ENCODE measurements around the gene GAD2. TPM values are rescaled to one million over a fixed set of nuclear protein-coding genes. Genes with fewer than 3 reads are reported as not detected.

GAD2 gene
- total RNA-seq, 2 experiments from 2014 or later, result not detected

DNA sequence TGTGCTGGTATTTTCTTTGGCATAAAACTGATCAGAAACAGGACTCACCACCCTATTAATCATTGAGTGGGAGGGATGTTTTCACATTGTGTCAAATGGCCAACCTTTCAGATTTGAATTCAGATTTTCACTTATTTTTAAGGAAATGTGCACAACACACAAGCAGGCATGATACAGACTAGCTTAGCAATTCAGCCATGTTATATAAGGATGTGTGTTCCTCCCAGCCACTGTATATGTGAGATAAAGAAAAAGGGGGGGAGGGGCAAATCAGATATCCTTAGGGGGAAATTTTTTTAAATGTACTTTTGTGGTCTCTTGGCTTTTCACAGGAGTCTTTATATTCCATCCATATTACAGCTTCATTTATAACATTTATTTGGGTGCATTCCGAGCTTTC lies 3.1 kb downstream of the GAD2 start:
- BruUV-seq (replicated peaks), result no TSS peak
- no peak for DNase-seq (ENCODE audit: low spot score)
- no peaks in the 10 kb centered on the region for H3K9me3 ChIP-seq (ENCODE audit: low read length)
- no peak overlapping the region for H2AFZ ChIP-seq (ENCODE audit: low read length)
- ChIA-PET POLR2A (interaction anchor here (0.5 to 1.1 kb wide), 3 partner anchors 45 to 785 kb away, joined by 3 read pairs; no protein-coding TSS in a partner anchor), CTCF (ENCODE audit: unreplicated experiment) (no interaction called here)
- no peaks in the 10 kb centered on the region for H3K79me2 ChIP-seq (ENCODE audit: insufficient read depth, low read depth, low read length)
- H3K9me2 ChIP-seq (ENCODE audit: insufficient read depth, low read length), result no peaks in the 10 kb centered on the region
- H3K4me2 ChIP-seq (ENCODE audit: low read length), result no peak overlapping the region
- H4K20me1 ChIP-seq (ENCODE audit: insufficient read depth, low read length), result no peaks in the 10 kb centered on the region
- H3K4me3 ChIP-seq (ENCODE audit: low read depth, low read length, poor library complexity, severe bottlenecking), result no peak overlapping the region
- H3K36me3 ChIP-seq (ENCODE audit: insufficient read depth, low read length), result no peaks in the 10 kb centered on the region
- peaks cover under 1% of the 10 kb centered on the region for H3K4me1 ChIP-seq (ENCODE audit: insufficient read depth, low read length, poor library complexity, severe bottlenecking)
- no peak overlapping the region for H3K27ac ChIP-seq (ENCODE audit: low read depth, low read length, poor library complexity, severe bottlenecking)
- TF ChIP-seq, protein P1, sequence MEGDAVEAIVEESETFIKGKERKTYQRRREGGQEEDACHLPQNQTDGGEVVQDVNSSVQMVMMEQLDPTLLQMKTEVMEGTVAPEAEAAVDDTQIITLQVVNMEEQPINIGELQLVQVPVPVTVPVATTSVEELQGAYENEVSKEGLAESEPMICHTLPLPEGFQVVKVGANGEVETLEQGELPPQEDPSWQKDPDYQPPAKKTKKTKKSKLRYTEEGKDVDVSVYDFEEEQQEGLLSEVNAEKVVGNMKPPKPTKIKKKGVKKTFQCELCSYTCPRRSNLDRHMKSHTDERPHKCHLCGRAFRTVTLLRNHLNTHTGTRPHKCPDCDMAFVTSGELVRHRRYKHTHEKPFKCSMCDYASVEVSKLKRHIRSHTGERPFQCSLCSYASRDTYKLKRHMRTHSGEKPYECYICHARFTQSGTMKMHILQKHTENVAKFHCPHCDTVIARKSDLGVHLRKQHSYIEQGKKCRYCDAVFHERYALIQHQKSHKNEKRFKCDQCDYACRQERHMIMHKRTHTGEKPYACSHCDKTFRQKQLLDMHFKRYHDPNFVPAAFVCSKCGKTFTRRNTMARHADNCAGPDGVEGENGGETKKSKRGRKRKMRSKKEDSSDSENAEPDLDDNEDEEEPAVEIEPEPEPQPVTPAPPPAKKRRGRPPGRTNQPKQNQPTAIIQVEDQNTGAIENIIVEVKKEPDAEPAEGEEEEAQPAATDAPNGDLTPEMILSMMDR (conservative IDR thresholded peaks at IDR 0.05; ENCODE audit: low read length), result no peak
- no peak for TF ChIP-seq EZH2phosphoT487 (IDR thresholded peaks at IDR 0.05; ENCODE audit: borderline replicate concordance, low read depth, low read length)
- intact Hi-C loops (cut with micrococcal nuclease; ENCODE audit: unreplicated experiment), result no loop called here

DNA sequence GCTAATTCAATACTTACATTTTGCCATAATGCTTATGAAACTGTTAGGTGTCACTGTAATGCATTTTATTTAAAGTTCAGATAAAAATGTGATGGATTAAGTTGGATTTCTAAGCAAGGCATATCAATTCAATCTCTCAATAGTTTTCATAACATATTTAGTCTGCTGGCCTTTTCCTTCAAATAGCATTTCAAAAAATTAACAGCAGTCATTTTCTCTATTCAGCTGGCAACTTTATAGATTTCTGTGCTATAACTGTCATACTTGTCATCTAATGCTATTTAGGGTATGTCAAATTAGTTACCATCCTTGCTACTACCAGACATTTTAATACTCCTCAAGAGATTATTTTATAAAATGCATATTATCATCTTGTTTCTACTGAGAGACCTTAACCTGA lies 4.3 kb downstream of the GAD2 start:
- no peaks in the 10 kb centered on the region for H4K20me1 ChIP-seq (ENCODE audit: insufficient read depth, low read length)
- BruUV-seq (replicated peaks), result no TSS peak
- POLR2A ChIA-PET, result no interaction called here

DNA sequence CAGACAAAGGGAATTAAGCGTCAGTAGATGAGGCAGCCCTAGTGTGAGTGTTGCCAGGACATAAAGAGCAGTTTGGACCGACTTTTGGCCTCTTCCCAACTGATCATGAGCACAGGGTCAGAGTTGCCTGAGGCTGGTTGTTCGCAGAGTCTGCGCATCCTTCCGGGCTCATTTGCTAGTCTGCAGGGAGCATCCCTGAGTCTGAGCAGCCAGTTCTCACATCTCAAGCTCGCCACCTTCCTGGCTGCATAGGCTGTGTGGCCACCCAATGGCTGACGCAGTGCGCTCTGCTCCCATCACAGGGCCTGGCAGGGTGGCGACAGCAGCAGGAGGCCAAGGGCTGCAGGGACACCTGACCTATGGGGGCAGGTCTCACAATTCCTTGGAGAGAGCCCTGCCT lies 5.0 kb downstream of the GAD2 start:
- no TSS peak for BruUV-seq (replicated peaks)
- ChIA-PET CTCF (ENCODE audit: unreplicated experiment) (no interaction called here), POLR2A (no interaction called here)
- Histone ChIP-seq H4K20me1 (ENCODE audit: insufficient read depth, low read length) (no peaks in the 10 kb centered on the region), H3K36me3 (ENCODE audit: insufficient read depth, low read length) (no peaks in the 10 kb centered on the region), H3K9me2 (ENCODE audit: insufficient read depth, low read length) (no peaks in the 10 kb centered on the region), H2AFZ (ENCODE audit: low read length) (no peak overlapping the region), H3K9me3 (ENCODE audit: low read length) (no peaks in the 10 kb centered on the region), H3K4me1 (ENCODE audit: insufficient read depth, low read length, poor library complexity, severe bottlenecking) (peaks cover 13% of the 10 kb centered on the region), H3K27ac (ENCODE audit: low read depth, low read length, poor library complexity, severe bottlenecking) (no peak overlapping the region), H3K4me2 (ENCODE audit: low read length) (no peak overlapping the region), H3K79me2 (ENCODE audit: insufficient read depth, low read depth, low read length) (no peaks in the 10 kb centered on the region), H3K4me3 (ENCODE audit: low read depth, low read length, poor library complexity, severe bottlenecking) (no peak overlapping the region)
- DNase-seq (ENCODE audit: low spot score), result no peak
- no peak for TF ChIP-seq EZH2phosphoT487 (IDR thresholded peaks at IDR 0.05; ENCODE audit: borderline replicate concordance, low read depth, low read length)
- intact Hi-C loops (cut with micrococcal nuclease; ENCODE audit: unreplicated experiment), result no loop called here

More for the DNA sequence above, 4.3 kb downstream of the GAD2 start:
- peaks cover 13% of the 10 kb centered on the region for H3K4me1 ChIP-seq (ENCODE audit: insufficient read depth, low read length, poor library complexity, severe bottlenecking)
- no peaks in the 10 kb centered on the region for H3K9me2 ChIP-seq (ENCODE audit: insufficient read depth, low read length)
- TF ChIP-seq, protein P1 (conservative IDR thresholded peaks at IDR 0.05; ENCODE audit: low read length), result no peak
- no peak for TF ChIP-seq EZH2phosphoT487 (IDR thresholded peaks at IDR 0.05; ENCODE audit: borderline replicate concordance, low read depth, low read length)
- CTCF ChIA-PET (ENCODE audit: unreplicated experiment), result no interaction called here
- DNase-seq (ENCODE audit: low spot score), result no peak
- H2AFZ ChIP-seq (ENCODE audit: low read length), result no peak overlapping the region
- intact Hi-C loops (cut with micrococcal nuclease; ENCODE audit: unreplicated experiment), result no loop called here
- no peaks in the 10 kb centered on the region for H3K9me3 ChIP-seq (ENCODE audit: low read length)
- H3K4me2 ChIP-seq (ENCODE audit: low read length), result no peak overlapping the region
- H3K27ac ChIP-seq (ENCODE audit: low read depth, low read length, poor library complexity, severe bottlenecking), result no peak overlapping the region
- H3K36me3 ChIP-seq (ENCODE audit: insufficient read depth, low read length), result no peaks in the 10 kb centered on the region
- no peak overlapping the region for H3K4me3 ChIP-seq (ENCODE audit: low read depth, low read length, poor library complexity, severe bottlenecking)
- no peaks in the 10 kb centered on the region for H3K79me2 ChIP-seq (ENCODE audit: insufficient read depth, low read depth, low read length)

All from OCI-LY7 (cell line).